ENCODE data around the gene GAPDHS. TPM values are rescaled to one million over a fixed set of nuclear protein-coding genes. Genes with fewer than 3 reads are reported as not detected.

Gene GAPDHS
- total and polyA plus RNA-seq, 8 donors = not detected

DNA sequence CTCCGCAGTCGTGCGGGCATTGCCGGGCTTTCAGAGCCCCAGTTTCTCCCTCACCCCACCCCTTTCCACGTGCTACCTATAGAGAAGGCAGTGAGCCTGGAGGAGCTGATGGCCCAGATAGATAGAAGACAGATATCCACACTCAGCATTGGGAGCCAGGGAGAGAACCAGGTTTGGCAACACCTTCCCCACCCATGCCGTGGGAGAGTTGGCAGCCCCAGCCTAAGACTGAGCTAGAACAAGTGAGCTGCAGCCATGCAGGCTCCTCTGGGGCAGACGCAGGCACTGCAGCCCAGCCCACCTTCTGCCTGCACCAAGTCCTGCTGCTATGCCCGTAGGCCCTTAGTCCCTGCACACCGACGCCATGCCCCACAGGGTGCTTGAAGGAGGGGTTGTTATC, 32.6 kb upstream of the GAPDHS start:
- no peak for DNase-seq
- FAIRE-seq = no peak
- no peak overlapping the region for H3K27ac ChIP-seq
- ATAC-seq = no peak
- intact Hi-C loops (cut with DNase I) = no loop called here
- TF ChIP-seq CTCF (IDR thresholded peaks at IDR 0.05) = no peak
- 91 to 93% methylated on average over 10 of the region's 10 CpGs for WGBS, 2 donors
- H3K36me3 ChIP-seq = peaks cover 0 to 27% (median 4%) of the 10 kb centered on the region in 3 donors
- H3K4me1 ChIP-seq = no peaks in the 10 kb centered on the region
- H3K9me3 ChIP-seq = no peaks in the 10 kb centered on the region
- H3K27me3 ChIP-seq = no peaks in the 10 kb centered on the region
- H3K4me3 ChIP-seq = no peak overlapping the region

- no peaks in the 10 kb centered on the region for H3K4me1 ChIP-seq
- ATAC-seq (peak in 1 of 4 donors; percentile 13), FAIRE-seq (no peak), DNase-seq (no peak)
- peaks cover 0 to 30% (median 4%) of the 10 kb centered on the region in 3 donors for H3K36me3 ChIP-seq
- intact Hi-C loops (cut with DNase I) = no loop called here
- no peaks in the 10 kb centered on the region for H3K27me3 ChIP-seq
- no peak for TF ChIP-seq CTCF (IDR thresholded peaks at IDR 0.05)
- WGBS, 2 donors = 87 to 89% methylated on average over 15 of the region's 15 CpGs
- H3K4me3 ChIP-seq = no peak overlapping the region
- no peak overlapping the region for H3K27ac ChIP-seq
- no peaks in the 10 kb centered on the region for H3K9me3 ChIP-seq
These were observed 31.6 kb upstream of the GAPDHS start for GRCh38 chr19:35501684-35502083.

- H3K4me3 ChIP-seq = no peak overlapping the region
- no peaks in the 10 kb centered on the region for H3K4me1 ChIP-seq
- H3K27me3 ChIP-seq = no peaks in the 10 kb centered on the region
- WGBS, 2 donors = 91 to 93% methylated on average over 4 of the region's 4 CpGs
- no peak for TF ChIP-seq CTCF (IDR thresholded peaks at IDR 0.05)
- H3K9me3 ChIP-seq = no peaks in the 10 kb centered on the region
- peaks cover 0 to 30% (median 4%) of the 10 kb centered on the region in 3 donors for H3K36me3 ChIP-seq
- no peak overlapping the region for H3K27ac ChIP-seq
- ATAC-seq (no peak), FAIRE-seq (no peak), DNase-seq (no peak)
- intact Hi-C loops (cut with DNase I) = no loop called here
These were observed 30.5 kb upstream of the GAPDHS start for GRCh38 chr19:35502751-35503150.

DNA sequence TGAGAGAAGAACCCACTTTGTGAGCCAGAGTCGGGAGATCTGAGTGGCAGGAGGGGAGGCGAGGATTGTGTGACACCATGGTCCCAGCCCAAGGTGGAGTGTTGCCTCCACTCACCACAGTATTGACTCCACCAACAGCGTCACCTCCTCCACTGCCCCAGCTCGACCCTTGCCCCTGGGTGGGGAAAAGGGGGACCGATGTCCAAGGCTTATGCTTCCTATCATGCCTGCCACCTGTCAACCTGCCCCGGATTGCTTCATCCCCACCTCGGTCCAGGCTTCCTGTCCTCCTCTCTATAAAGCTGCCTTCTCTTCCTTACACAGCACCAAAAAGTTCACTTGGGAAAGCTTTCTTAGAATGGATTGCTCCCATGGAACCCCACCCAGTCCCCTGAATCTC, 27.2 kb upstream of the GAPDHS start:
- WGBS, 2 donors = 88 to 93% methylated on average over 7 of the region's 7 CpGs
- Histone ChIP-seq H3K4me3 (no peak overlapping the region), H3K9me3 (no peaks in the 10 kb centered on the region), H3K27ac (no peak overlapping the region), H3K4me1 (peaks cover 0 to 8% (median 4%) of the 10 kb centered on the region in 3 donors), H3K27me3 (no peaks in the 10 kb centered on the region), H3K36me3 (peaks cover 0 to 15% (median 0%) of the 10 kb centered on the region in 3 donors)
- DNase-seq (no peak), ATAC-seq (no peak), FAIRE-seq (no peak)
- no peak for TF ChIP-seq CTCF (IDR thresholded peaks at IDR 0.05)
- intact Hi-C loops (cut with DNase I) = no loop called here

DNA sequence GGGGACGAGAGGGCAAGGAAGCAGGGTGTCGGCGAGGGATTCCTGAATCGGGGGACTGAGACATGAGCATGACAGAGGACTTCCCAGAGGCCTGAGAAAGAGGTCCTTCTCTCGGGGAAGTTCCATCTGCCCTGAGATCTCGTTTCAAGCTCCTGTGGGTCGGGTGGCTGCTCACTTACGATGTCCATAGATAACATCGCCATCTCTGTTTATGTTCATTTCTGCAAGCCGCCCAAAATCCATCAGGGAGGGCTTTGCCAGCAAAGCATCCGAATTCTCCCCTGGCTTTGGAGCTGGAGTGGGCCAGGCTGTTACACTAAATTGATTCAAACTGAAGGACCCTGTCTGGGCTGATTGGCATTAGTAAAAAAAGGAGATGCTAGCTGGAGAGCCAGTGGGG, 25.7 kb upstream of the GAPDHS start:
- DNase-seq (peak in 1 of 6 donors; percentile 28), ATAC-seq (no peak), FAIRE-seq (no peak)
- no peak for TF ChIP-seq CTCF (IDR thresholded peaks at IDR 0.05)
- intact Hi-C loops (cut with DNase I) = no loop called here
- H3K27ac ChIP-seq = no peak overlapping the region
- no peaks in the 10 kb centered on the region for H3K9me3 ChIP-seq
- no peak overlapping the region for H3K4me3 ChIP-seq
- peaks cover 0 to 8% (median 4%) of the 10 kb centered on the region in 3 donors for H3K4me1 ChIP-seq
- 89% methylated on average over 11 of the region's 11 CpGs for WGBS, 2 donors
- H3K27me3 ChIP-seq = no peaks in the 10 kb centered on the region
- peaks cover 0 to 8% (median 0%) of the 10 kb centered on the region in 3 donors for H3K36me3 ChIP-seq

Data from pancreas (tissue), 10 donors.